Measurements from ENCODE around the gene NRAP.

NRAP gene

DNA sequence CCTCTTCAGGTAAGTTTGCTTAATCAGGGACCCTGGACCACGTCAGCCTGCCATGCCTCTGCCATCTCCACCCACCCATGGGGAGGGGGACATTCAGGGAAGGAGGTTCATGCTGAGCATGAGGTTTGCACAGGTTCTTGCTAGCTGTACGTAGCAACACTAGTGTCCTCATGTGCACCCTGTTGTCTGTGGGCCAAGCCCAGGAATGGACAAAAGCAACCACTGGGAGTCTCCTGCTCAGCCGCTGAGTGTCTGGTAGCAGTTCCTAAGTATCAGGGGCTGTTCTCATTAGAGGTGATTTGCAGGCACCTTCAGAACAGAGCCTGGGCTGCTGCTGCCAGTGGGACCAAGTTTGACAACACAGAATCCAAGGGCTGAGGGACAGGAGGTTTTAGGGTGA is 33.8 kb upstream of the NRAP start:
- TF ChIP-seq CTBP1 (IDR thresholded peaks at IDR 0.05; ENCODE audit: borderline replicate concordance) (no peak), ARNT (IDR thresholded peaks at IDR 0.05) (no peak), NFRKB (IDR thresholded peaks at IDR 0.05) (no peak), LEF1 (IDR thresholded peaks at IDR 0.05; ENCODE audit: borderline replicate concordance) (no peak), FOXK2 (IDR thresholded peaks at IDR 0.05) (no peak), FOXM1 (IDR thresholded peaks at IDR 0.05; ENCODE audit: borderline replicate concordance) (no peak), FOXA1 (IDR thresholded peaks at IDR 0.05) (no peak), HDGF (IDR thresholded peaks at IDR 0.05; ENCODE audit: borderline replicate concordance) (no peak), BHLHE40 (IDR thresholded peaks at IDR 0.05; ENCODE audit: borderline replicate concordance) (no peak), L3MBTL2 (conservative IDR thresholded peaks at IDR 0.05) (no peak), SP1 (IDR thresholded peaks at IDR 0.05) (no peak), SUZ12 (IDR thresholded peaks at IDR 0.05) (no peak), ELF4 (IDR thresholded peaks at IDR 0.05) (no peak)
- ChIA-PET CTCF (no interaction called here), POLR2A (no interaction called here)
- DNase-seq (ENCODE audit: extremely low spot score), result no peak

DNA sequence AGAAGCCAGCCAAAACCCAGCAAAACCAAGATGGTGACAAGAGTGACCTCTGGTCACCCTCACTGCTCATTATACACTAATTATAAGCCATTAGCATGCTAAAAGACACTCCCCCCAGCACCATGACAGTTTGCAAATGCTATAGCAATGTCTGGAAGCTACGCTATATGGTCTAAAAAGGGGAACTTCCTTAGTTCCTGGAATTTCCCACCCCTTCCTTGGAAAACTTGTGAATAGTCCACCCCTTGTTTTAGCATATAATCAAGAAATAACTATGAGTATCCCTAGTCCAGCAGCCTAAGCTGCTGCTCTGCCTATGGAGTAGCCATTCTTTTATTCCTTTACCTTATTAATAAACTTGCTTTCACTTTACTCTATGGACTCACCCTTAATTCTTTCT is 31.9 kb upstream of the NRAP start:
- DNase-seq (ENCODE audit: extremely low spot score), result no peak
- ChIA-PET POLR2A (no interaction called here), CTCF (no interaction called here)
- TF ChIP-seq ARNT (IDR thresholded peaks at IDR 0.05), result no peak
- no peak for TF ChIP-seq SP1 (IDR thresholded peaks at IDR 0.05)
- no peak for TF ChIP-seq FOXM1 (IDR thresholded peaks at IDR 0.05; ENCODE audit: borderline replicate concordance)
- TF ChIP-seq FOXK2 (IDR thresholded peaks at IDR 0.05), result no peak
- no peak for TF ChIP-seq FOXA1 (IDR thresholded peaks at IDR 0.05)
- TF ChIP-seq TARDBP (IDR thresholded peaks at IDR 0.05), result no peak
- no peak for TF ChIP-seq BHLHE40 (IDR thresholded peaks at IDR 0.05; ENCODE audit: borderline replicate concordance)
- no peak for TF ChIP-seq HDGF (IDR thresholded peaks at IDR 0.05; ENCODE audit: borderline replicate concordance)
- no peak for TF ChIP-seq CTBP1 (IDR thresholded peaks at IDR 0.05; ENCODE audit: borderline replicate concordance)
- no peak for TF ChIP-seq LEF1 (IDR thresholded peaks at IDR 0.05; ENCODE audit: borderline replicate concordance)
- no peak for TF ChIP-seq ELF4 (IDR thresholded peaks at IDR 0.05)
- no peak for TF ChIP-seq ZNF384 (IDR thresholded peaks at IDR 0.05)
- TF ChIP-seq L3MBTL2 (conservative IDR thresholded peaks at IDR 0.05), result no peak
- TF ChIP-seq SUZ12 (IDR thresholded peaks at IDR 0.05), result no peak
- TF ChIP-seq, protein P1, sequence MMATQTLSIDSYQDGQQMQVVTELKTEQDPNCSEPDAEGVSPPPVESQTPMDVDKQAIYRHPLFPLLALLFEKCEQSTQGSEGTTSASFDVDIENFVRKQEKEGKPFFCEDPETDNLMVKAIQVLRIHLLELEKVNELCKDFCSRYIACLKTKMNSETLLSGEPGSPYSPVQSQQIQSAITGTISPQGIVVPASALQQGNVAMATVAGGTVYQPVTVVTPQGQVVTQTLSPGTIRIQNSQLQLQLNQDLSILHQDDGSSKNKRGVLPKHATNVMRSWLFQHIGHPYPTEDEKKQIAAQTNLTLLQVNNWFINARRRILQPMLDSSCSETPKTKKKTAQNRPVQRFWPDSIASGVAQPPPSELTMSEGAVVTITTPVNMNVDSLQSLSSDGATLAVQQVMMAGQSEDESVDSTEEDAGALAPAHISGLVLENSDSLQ (IDR thresholded peaks at IDR 0.05), result no peak
- no peak for TF ChIP-seq NFRKB (IDR thresholded peaks at IDR 0.05)

DNA sequence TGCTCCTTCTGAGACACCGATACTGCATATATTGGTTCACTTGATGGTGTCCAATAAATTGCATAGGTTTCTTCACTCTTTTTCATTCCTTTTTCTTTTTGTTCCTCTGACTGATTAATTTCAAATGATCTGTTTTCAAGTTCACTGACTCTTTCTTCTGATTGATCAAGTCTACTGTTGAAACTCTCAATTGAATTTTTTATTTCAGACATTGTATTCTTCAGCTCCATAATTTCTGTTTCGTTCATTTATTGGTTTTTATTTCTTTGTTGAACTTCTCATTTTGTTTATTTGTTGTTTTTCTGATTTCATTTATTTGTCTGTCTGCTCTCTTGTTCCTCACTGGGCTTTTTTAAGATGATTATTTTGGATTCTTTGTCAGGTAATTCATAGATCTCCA is 29.5 kb upstream of the NRAP start:
- ChIA-PET CTCF (no interaction called here), POLR2A (no interaction called here)
- DNase-seq (ENCODE audit: extremely low spot score), result no peak
- TF ChIP-seq FOXA1 (IDR thresholded peaks at IDR 0.05) (no peak), SUZ12 (IDR thresholded peaks at IDR 0.05) (no peak), L3MBTL2 (conservative IDR thresholded peaks at IDR 0.05) (no peak), SP1 (IDR thresholded peaks at IDR 0.05) (no peak), TARDBP (IDR thresholded peaks at IDR 0.05) (no peak)

DNA sequence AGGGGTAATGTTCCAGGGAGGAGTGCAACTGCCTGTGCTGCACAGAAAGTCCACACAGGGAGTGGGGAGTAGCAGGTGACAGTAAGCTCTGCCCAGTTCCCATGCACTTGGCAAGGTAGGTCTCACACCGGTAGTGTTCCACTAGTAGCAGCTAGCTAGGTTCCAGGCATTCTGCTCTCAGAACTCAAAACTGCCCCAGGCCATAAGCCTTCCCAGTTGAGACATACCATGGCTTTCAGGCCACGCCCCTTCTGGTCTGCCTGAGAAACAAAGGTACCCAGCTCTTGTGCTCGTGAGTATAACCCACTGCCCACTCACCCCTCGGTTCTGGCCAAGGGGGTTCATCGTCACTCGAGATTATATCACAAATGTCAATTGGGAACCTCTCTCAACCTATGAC is 28.4 kb upstream of the NRAP start:
- DNase-seq (ENCODE audit: extremely low spot score), result no peak
- ChIA-PET CTCF (no interaction called here), POLR2A (no interaction called here)
- TF ChIP-seq ZNF384 (IDR thresholded peaks at IDR 0.05) (no peak), BHLHE40 (IDR thresholded peaks at IDR 0.05; ENCODE audit: borderline replicate concordance) (no peak), ARNT (IDR thresholded peaks at IDR 0.05) (no peak), ELF4 (IDR thresholded peaks at IDR 0.05) (no peak), SUZ12 (IDR thresholded peaks at IDR 0.05) (no peak)

DNA sequence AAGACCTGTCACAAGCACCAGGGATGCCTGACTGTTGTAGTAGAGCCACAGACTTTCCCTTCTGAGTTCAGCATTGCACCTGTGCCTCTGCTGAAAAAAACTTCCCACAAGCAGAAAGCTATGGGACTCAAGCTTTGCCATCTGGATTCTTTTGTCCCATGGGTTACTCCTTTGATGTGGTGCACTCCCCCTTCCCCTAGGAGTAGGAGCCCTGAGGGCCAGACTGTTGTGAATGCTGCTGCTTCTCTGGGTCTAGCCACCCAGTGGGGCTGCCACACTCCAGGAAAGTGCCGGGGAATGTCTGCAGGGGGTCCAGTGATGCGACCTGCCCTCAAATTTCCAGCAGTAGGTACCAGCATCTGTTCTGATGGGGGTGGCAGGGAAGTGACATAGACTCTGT is 27.5 kb upstream of the NRAP start:
- TF ChIP-seq SUZ12 (IDR thresholded peaks at IDR 0.05) (no peak), ARNT (IDR thresholded peaks at IDR 0.05) (no peak)
- no peak for DNase-seq (ENCODE audit: extremely low spot score)
- ChIA-PET CTCF (no interaction called here), POLR2A (no interaction called here)

GRCh38 chr10:113690749-113691148 is 26.9 kb upstream of the NRAP start:
- ChIA-PET CTCF (interaction anchor here (1.4 kb wide), 1 partner anchor 12 kb away, joined by 3 read pairs; no protein-coding TSS in a partner anchor), POLR2A (no interaction called here)
- DNase-seq (ENCODE audit: extremely low spot score), result no peak
- no peak for TF ChIP-seq ZNF384 (IDR thresholded peaks at IDR 0.05)
- TF ChIP-seq, protein P1 (IDR thresholded peaks at IDR 0.05), result no peak
- no peak for TF ChIP-seq ELF4 (IDR thresholded peaks at IDR 0.05)
- no peak for TF ChIP-seq L3MBTL2 (conservative IDR thresholded peaks at IDR 0.05)

GRCh38 chr10:113689574-113689973 is 25.7 kb upstream of the NRAP start:
- no peak for TF ChIP-seq ARNT (IDR thresholded peaks at IDR 0.05)
- TF ChIP-seq, protein P1 (IDR thresholded peaks at IDR 0.05), result no peak
- no peak for TF ChIP-seq L3MBTL2 (conservative IDR thresholded peaks at IDR 0.05)
- TF ChIP-seq SUZ12 (IDR thresholded peaks at IDR 0.05), result no peak
- TF ChIP-seq ELF4 (IDR thresholded peaks at IDR 0.05), result no peak
- TF ChIP-seq NFRKB (IDR thresholded peaks at IDR 0.05), result no peak
- no peak for TF ChIP-seq HDGF (IDR thresholded peaks at IDR 0.05; ENCODE audit: borderline replicate concordance)
- no peak for DNase-seq (ENCODE audit: extremely low spot score)
- CTCF ChIA-PET, result interaction anchor here (0.7 to 1.4 kb wide), 3 partner anchors 10 to 606 kb away, joined by 3 to 4 read pairs (median 3); no protein-coding TSS in a partner anchor
- POLR2A ChIA-PET, result no interaction called here
